Activated B cell treated with CpG ODN at 0.5 μM for 24 hours (primary cell): ENCODE data around the gene LBHD1. TPM values are rescaled to one million over a fixed set of nuclear protein-coding genes. Genes with fewer than 3 reads are reported as not detected.
"Not testable (repeated sequence)": the region's sequence is repeated elsewhere in the genome, so short reads cannot be mapped to it uniquely, and the experiment has no call there.

Experiments used
- ATAC-seq: fragments of 200-7000 bp; cut with Tn5 transposase; one replicate; pipeline ENCODE4 v1.10.0; 2021; ENCODE audit warnings: low read depth, mild to moderate bottlenecking, moderate library complexity
- CTCF ChIA-PET: fragments of 350-600 bp; sonication (Branson Sonifier 250); formaldehyde crosslinking; loops from one replicate; lab custom pipeline; 2021; ENCODE audit warnings: antibody characterized with exemption; lab: Charles Lee
- POLR2A ChIA-PET: fragments of 350-600 bp; sonication (Branson Sonifier 250); formaldehyde crosslinking; loops from one replicate; lab custom pipeline; 2021; ENCODE audit warnings: antibody characterized with exemption; lab: Charles Lee
- DNase-seq: peaks from one replicate; pipeline ENCODE4 v3.0.0; 2022
- H3K27ac Mint-ChIP-seq: one replicate; pipeline ENCODE4 v1.8.0; 2020; ENCODE audit warnings: mixed read lengths
- H3K27me3 Mint-ChIP-seq: one replicate; pipeline ENCODE4 v1.8.0; 2021; ENCODE audit warnings: mixed read lengths
- H3K36me3 Mint-ChIP-seq: one replicate; pipeline ENCODE4 v1.8.0; 2021; ENCODE audit warnings: low read depth, mixed read lengths
- H3K4me1 Mint-ChIP-seq: one replicate; pipeline ENCODE4 v1.8.0; 2021; ENCODE audit warnings: mixed read lengths
- H3K4me3 Mint-ChIP-seq: one replicate; pipeline ENCODE4 v1.8.0; 2020; ENCODE audit warnings: mild to moderate bottlenecking, mixed read lengths
- H3K9me3 Mint-ChIP-seq: one replicate; pipeline ENCODE4 v1.8.0; 2020; ENCODE audit warnings: mixed read lengths
- intact Hi-C: fragments of 100-400 bp; cut with micrococcal nuclease; formaldehyde crosslinking; loops from one replicate; pipeline ENCODE4 v1.15.1; 2024
- total RNA-seq: library from RNA; stranded (reverse); gene quantifications from 2 replicates; pipeline ENCODE4 v1.2.3, GENCODE V29; 2022
- TF ChIP-seq, protein P1 (sequence below): fragments of 200-600 bp; IDR thresholded peaks from one replicate; pipeline ENCODE4 v1.8.0; 2022; ENCODE audit warnings: antibody characterized with exemption, mild to moderate bottlenecking

The LBHD1 gene
- total RNA-seq, 1 donor from 2014 or later = 24.9 TPM

DNA sequence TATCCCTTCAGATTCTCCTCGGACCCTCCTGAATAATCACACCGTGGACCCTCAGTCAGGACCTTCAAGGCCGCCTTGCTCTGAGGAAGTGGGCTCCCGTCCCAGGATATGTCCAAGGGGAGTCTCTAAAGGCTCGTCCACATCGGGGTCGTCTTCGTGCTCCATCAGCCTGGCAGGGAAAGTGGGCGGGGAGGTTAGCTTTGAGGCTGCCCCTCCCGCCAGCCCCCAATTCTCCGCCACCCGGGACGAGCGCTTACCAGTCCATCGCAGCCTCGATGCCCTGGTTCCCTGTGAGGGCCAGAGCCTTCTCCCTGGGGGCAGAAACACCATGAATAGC lies 6.3 kb upstream of the LBHD1 start:
- TF ChIP-seq, protein P1, sequence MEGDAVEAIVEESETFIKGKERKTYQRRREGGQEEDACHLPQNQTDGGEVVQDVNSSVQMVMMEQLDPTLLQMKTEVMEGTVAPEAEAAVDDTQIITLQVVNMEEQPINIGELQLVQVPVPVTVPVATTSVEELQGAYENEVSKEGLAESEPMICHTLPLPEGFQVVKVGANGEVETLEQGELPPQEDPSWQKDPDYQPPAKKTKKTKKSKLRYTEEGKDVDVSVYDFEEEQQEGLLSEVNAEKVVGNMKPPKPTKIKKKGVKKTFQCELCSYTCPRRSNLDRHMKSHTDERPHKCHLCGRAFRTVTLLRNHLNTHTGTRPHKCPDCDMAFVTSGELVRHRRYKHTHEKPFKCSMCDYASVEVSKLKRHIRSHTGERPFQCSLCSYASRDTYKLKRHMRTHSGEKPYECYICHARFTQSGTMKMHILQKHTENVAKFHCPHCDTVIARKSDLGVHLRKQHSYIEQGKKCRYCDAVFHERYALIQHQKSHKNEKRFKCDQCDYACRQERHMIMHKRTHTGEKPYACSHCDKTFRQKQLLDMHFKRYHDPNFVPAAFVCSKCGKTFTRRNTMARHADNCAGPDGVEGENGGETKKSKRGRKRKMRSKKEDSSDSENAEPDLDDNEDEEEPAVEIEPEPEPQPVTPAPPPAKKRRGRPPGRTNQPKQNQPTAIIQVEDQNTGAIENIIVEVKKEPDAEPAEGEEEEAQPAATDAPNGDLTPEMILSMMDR = no peak
- peak overlapping the region; percentile 96 for H3K27ac Mint-ChIP-seq
- H3K4me1 Mint-ChIP-seq = peaks cover 44% of the 10 kb centered on the region
- no peaks in the 10 kb centered on the region for H3K27me3 Mint-ChIP-seq
- DNase-seq (no peak), ATAC-seq (no peak)
- H3K36me3 Mint-ChIP-seq = peaks cover 43% of the 10 kb centered on the region
- peak overlapping the region; percentile 91 for H3K4me3 Mint-ChIP-seq
- ChIA-PET CTCF (no interaction called here), POLR2A (interaction anchor here (0.6 to 9.2 kb wide), 13 partner anchors 12 to 203 kb away, joined by 3 to 175 read pairs (median 9); partner anchors contain the start of genes B3GAT3, BSCL2, C11orf98 and CSKMT)
- H3K9me3 Mint-ChIP-seq = no peaks in the 10 kb centered on the region
- intact Hi-C loops = loop anchor here (2.0 kb wide), 2 partner anchors 26 to 28 kb away; partner anchors contain the start of genes BSCL2, GNG3 and INTS5

DNA sequence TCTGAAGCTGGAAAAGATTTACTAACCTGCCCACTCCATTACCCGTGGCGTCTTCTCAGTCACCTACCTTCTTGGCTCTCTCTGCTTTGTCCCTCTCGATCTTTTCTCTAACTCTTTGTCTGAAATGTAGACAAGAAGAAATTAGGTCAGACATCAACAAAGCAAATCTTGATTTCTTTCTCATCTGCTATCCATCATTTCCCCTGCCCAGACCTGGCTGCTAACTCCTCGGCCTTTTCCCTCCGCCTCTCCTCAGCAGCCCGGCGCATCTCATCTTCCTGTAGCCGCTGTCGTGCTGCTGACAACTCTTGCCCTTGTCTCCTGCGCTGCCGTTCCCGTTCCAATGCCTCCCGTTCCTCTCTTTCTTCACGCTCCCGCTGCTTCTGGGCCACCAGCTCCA lies 5.6 kb upstream of the LBHD1 start:
- POLR2A ChIA-PET = interaction anchor here (1.2 to 9.2 kb wide), 6 partner anchors 11 to 203 kb away, joined by 4 to 175 read pairs (median 12); partner anchors contain the start of genes BSCL2, C11orf98, CSKMT and GANAB

DNA sequence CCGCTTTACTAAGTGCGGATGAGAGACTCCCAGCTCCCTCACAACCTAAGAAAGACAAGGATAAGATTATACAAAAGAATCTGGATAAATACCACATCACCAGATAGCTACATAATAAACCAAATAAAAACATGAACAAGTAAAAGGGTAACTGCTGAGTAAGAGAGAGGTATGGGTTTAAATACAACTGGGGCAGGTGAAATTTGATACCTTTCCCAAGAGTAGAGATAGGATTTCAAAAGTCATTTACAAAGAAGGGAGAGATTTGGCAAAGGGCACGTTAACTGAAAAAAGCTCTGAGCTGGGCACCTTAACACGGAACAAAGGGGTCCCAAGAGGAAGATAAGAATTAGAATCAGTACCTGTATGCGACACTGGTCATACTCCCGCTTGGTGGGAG lies 5.1 kb upstream of the LBHD1 start:
- TF ChIP-seq, protein P1 = no peak
- DNase-seq (no peak), ATAC-seq (no peak)
- Mint-ChIP-seq H3K9me3 (no peaks in the 10 kb centered on the region), H3K27ac (peak overlapping the region; percentile 96), H3K4me3 (peak overlapping the region; percentile 91), H3K36me3 (peaks cover 48% of the 10 kb centered on the region), H3K4me1 (peaks cover 57% of the 10 kb centered on the region), H3K27me3 (no peaks in the 10 kb centered on the region)
- intact Hi-C loops = no loop called here
- POLR2A ChIA-PET = interaction anchor here (0.6 to 9.2 kb wide), 10 partner anchors 10 to 204 kb away, joined by 3 to 175 read pairs (median 7); partner anchors contain the start of genes C11orf98, CSKMT, GANAB and INTS5
- CTCF ChIA-PET = interaction anchor here (1.1 kb wide), 1 partner anchor 17 kb away, joined by 3 read pairs; no protein-coding TSS in a partner anchor

More for the DNA sequence above, 5.6 kb upstream of the LBHD1 start:
- TF ChIP-seq, protein P1 = no peak
- intact Hi-C loops = loop anchor here (2.0 kb wide), 2 partner anchors 25 to 29 kb away; partner anchors contain the start of genes BSCL2, GNG3 and INTS5
- Mint-ChIP-seq H3K36me3 (peaks cover 47% of the 10 kb centered on the region), H3K27ac (peak overlapping the region; percentile 96), H3K27me3 (no peaks in the 10 kb centered on the region), H3K4me1 (peaks cover 51% of the 10 kb centered on the region), H3K9me3 (no peaks in the 10 kb centered on the region), H3K4me3 (peak overlapping the region; percentile 91)
- ATAC-seq = no peak
- CTCF ChIA-PET = interaction anchor here (1.1 kb wide), 1 partner anchor 17 kb away, joined by 3 read pairs; no protein-coding TSS in a partner anchor
- no peak for DNase-seq

DNA sequence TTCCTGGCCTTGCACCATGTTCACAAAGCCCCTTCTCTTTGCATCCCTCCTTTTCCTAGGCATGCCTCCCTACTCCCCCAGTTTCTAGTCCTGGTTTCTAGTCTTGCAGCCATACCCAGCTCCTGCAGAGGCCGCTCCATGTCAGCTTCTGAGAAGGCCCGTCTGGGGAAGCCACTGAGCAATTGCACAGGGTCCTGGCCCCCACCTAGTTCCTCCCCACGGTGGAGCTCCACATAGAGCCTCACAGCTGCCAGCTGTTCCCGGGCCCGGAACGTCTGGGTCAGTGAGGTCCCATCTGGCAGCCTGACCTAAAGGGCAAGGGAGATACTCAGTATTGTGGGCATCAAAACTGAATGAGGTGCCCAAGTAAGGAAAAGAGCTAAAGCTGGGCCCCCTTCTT lies 4.6 kb upstream of the LBHD1 start:
- H3K36me3 Mint-ChIP-seq = peaks cover 52% of the 10 kb centered on the region
- CTCF ChIA-PET = interaction anchor here (1.1 kb wide), 1 partner anchor 18 kb away, joined by 3 read pairs; no protein-coding TSS in a partner anchor
- intact Hi-C loops = no loop called here
- H3K27ac Mint-ChIP-seq = peak overlapping the region; percentile 96
- H3K27me3 Mint-ChIP-seq = no peaks in the 10 kb centered on the region
- POLR2A ChIA-PET = interaction anchor here (0.6 to 9.2 kb wide), 11 partner anchors 10 to 204 kb away, joined by 3 to 175 read pairs (median 7); partner anchors contain the start of genes C11orf98, CSKMT, GANAB and INTS5
- H3K9me3 Mint-ChIP-seq = no peaks in the 10 kb centered on the region
- H3K4me3 Mint-ChIP-seq = peak overlapping the region; percentile 91
- no peak for ATAC-seq
- peaks cover 58% of the 10 kb centered on the region for H3K4me1 Mint-ChIP-seq
- TF ChIP-seq, protein P1 = no peak
- DNase-seq = no peak

DNA sequence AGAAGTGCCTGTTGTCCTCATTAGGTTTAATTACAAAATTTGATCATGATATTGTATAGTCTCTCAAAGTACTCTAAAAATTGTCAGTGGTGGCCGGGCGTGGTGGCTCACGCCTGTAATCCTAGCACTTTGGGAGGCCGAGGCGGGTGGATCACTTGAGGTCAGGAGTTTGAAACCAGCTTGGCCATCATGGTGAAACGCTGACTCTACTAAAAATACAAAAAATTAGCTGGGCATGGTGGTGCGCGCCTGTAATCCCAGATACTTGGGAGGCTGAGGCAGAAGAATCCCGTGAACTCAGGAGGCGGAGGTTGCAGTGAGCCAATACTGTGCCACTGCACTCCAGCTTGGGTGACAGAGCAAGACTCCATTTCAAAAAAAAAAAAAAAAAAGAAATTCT lies 3.3 kb upstream of the LBHD1 start:
- H3K27me3 Mint-ChIP-seq = not testable (repeated sequence)

More for the DNA sequence above, 3.3 kb upstream of the LBHD1 start:
- DNase-seq, intact Hi-C loops, H3K4me3 Mint-ChIP-seq, ATAC-seq, H3K27ac Mint-ChIP-seq, H3K9me3 Mint-ChIP-seq: not testable (repeated sequence)
- ChIA-PET POLR2A (interaction anchor here (0.6 to 9.2 kb wide), 6 partner anchors 9 to 247 kb away, joined by 3 to 175 read pairs (median 6); partner anchors contain the start of genes C11orf98, CSKMT, STX5 and TUT1), CTCF (interaction anchor here (0.6 to 1.5 kb wide), 3 partner anchors 10 to 53 kb away, joined by 3 to 4 read pairs (median 3); partner anchors contain the start of genes C11orf98 and CSKMT)
- H3K36me3 Mint-ChIP-seq = peaks cover 58% of the 10 kb centered on the region
- H3K4me1 Mint-ChIP-seq = peaks cover 64% of the 10 kb centered on the region
